GM19193 (cell line): ENCODE measurements around the gene L3HYPDH.

Experiments used
- POLR2A ChIP-seq: IDR thresholded peaks from 4 replicates; pipeline ENCODE4 v1.6.1; 2011; ENCODE audit not compliant: insufficient read depth, insufficient read length; ENCODE audit errors: extremely low read depth

The L3HYPDH gene

GRCh38 chr14:59484639-59485175, 499 bp upstream of the L3HYPDH start:
- no peak for TF ChIP-seq POLR2A

- TF ChIP-seq POLR2A, result no peak
Measured at GRCh38 chr14:59483363-59483762, 845 bp downstream of the L3HYPDH start.

DNA sequence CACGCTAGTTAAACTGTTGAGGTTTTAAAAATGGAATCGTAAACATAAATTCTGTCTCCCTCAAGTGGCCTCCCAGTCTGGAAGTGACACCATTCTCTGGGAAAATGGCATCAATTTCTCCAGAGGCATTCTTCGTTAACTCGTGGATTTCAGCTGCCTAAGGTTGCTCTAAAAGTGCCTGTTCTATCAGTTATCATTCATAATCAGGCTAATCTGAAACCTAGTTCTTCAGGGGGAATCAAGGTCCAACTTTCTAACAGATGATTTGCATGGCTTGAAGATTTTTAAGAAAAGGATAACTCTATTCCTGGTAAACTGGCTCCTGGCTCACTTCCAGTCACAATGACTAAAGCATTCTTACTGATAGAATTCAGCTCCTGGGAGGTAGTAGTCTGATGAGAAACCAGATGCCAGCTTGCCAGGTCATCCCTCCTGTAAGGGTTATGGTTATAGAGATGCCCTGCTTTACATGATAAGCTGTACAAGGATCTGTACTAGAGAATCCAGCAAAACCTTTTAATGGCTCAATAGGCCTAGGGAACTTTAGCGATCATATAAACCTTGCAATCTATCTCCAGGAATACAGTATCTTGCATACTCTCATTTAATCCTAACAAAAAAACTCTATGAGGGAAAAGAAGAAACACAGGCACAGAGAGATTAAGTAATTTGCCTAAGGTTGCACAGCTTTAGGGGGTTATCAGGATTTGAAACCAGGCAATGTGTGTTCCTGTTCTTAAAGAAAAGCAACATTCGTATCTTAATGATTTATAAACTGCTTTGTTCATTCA, 1.5 kb downstream of the L3HYPDH start:
- no peak for TF ChIP-seq POLR2A

DNA sequence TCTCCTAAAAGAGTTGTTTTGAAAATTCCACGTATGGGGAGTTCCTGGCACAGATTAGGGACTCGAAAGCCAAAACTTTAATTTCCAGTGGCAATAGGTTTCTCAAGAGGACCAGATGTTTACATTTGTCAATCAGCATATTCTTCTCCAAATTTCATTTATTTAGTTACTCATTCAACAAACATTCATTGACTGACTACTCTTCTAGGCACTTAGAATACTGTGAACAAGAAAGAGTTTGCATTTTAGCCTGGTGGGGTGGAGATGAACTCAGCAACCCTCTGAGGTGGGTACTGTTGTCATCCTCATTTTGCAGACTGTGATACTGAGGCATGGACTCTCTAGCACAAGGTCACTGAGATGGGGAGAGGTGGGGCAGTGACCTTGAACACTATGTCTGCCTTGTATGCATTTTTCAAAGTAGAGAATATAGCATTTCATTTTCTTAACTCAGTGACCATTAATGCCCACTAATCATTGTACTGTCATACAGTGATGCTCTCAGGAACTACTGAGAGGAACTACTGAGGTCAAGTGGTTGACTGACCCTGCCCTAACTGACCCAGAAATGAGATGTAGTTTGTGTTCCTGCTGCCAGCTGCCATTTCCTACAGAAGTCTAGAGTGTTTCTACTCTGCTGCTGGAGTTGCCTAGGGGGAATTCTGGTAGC, 2.2 kb downstream of the L3HYPDH start:
- no peak for TF ChIP-seq POLR2A

- no peak for TF ChIP-seq POLR2A
Measured at GRCh38 chr14:59481407-59481806, 2.8 kb downstream of the L3HYPDH start.

DNA sequence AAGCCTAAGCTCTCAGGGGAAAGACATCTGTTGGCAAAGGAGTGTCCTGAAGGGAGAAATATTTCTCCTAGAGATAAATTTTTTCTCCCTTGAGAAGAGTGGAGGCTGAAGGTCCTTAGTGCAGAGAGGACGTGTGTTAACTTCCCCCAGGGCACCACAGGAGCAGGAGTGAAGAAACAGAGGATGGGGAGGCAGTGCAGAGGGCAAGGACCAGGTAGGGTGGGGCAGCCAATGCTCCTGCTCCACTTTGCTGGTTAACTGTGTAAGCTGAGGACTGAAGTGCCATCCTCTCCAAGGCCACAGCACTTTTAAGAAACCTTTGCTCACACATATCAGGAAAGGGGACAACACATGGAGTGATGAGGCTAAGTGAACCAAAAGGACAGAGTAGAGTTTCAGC, 4.0 kb downstream of the L3HYPDH start:
- TF ChIP-seq POLR2A, result no peak

- TF ChIP-seq POLR2A, result no peak
Measured at GRCh38 chr14:59478540-59478939, 5.7 kb downstream of the L3HYPDH start.

GRCh38 chr14:59475709-59476108, 8.5 kb downstream of the L3HYPDH start:
- no peak for TF ChIP-seq POLR2A

- TF ChIP-seq POLR2A, result no peak
Measured at GRCh38 chr14:59474172-59474571, 10.0 kb downstream of the L3HYPDH start.

GRCh38 chr14:59465316-59466135, 18.7 kb downstream of the L3HYPDH start, which contains the start of gene GPR135:
Gene GPR135 (minus strand): TSS chr14:59465380. CDS start chr14:59465226, 154 bp downstream.
- no peak for TF ChIP-seq POLR2A

DNA sequence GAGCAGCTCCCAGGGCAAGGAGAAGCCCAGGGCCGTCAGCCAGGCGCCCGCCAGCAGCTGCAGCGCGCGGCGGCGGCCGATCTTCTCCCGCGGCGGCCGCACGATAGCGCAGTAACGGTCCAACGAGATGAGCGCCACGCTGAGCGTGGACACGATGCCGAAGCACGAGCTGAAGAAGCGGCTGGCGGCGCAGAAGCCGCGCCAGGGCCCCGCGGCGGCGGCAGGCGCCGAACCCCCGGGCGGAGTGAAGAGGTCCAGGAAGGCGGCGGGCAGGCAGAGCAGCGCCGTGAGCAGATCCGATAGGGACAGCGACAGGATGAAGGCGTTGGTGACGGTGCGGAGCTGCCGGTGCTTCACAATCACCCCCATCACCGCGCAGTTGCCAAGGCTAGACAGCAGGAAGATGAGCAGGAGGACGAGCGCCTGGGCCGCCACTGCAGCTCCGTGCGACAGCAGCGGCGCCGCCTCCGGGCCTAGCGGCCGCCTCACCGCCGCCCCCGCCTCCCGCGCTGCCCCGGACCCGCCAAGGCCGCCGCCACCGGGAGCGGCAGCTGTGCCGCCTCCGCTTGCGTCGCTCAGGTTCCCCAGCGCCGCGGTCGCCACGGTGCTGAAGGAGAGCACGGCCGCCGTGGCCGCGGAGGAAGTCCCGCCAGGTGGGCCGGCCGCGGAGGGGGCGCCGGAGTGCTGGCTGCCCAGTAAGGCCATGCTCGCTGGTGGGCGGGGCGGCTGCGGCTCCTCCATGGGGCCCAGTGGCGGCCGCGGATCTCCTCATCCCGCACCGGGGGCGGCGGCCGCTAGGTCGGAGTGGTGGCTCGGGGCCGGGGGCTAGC, 19.5 kb downstream of the L3HYPDH start:
- TF ChIP-seq POLR2A, result no peak

- TF ChIP-seq POLR2A, result no peak
Measured at GRCh38 chr14:59463787-59464485, 20.3 kb downstream of the L3HYPDH start.

- TF ChIP-seq POLR2A, result no peak
Measured at GRCh38 chr14:59461891-59462290, 22.3 kb downstream of the L3HYPDH start.

DNA sequence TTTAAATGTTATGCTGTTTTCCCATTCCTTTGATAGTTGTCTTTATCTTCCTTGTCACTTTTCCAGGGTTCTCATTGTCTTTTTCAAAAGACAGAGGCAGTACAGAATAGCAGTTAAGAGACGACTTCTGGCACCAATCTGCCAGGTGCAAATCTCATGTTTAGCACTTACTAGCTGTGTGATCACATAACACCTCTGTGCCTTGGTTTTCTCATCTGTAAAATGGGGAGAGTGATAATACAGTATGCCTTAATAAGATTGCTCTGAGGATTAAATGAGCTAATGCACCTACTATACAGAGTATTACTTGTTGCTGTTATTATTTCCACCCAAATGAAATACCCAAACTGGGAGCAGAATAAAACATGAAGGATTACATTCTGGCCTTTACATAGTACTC, 23.8 kb downstream of the L3HYPDH start:
- TF ChIP-seq POLR2A, result no peak
